ENCODE measurements around the gene CDSN. TPM values are rescaled to one million over a fixed set of nuclear protein-coding genes. Genes with fewer than 3 reads are reported as not detected.

Gene CDSN
- total and polyA plus RNA-seq, 2 donors (not counting 1 experiment from before 2014, with no cell fraction given), result not detected

DNA sequence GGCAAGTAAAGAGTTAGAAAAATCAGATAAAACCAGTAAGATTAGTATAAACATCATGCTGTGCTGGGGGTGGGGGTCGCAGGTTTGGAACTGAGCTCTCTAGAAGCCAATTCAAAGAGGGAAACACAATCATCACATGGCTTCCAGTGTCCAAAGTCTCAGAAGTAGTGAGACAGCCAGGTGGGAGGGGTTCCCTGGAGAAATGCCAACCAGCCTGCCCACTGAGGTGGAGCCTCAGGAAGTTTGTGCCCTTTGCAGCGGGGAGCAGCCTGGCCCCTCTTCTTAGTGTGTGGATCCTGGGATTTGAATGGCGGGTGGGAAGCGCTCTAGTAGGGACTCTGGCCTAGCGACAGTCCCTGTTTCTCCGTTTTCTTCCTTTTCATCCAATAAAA lies 29.3 kb downstream of the CDSN start:
- Histone ChIP-seq H3K4me2 (ENCODE audit: extremely low read depth, insufficient read depth, low read length) (no peak overlapping the region), H3K4me1 (ENCODE audit: control insufficient read depth, extremely low read depth, insufficient read depth, low read length) (peaks cover 9% of the 10 kb centered on the region), H3K79me2 (ENCODE audit: control insufficient read depth, insufficient read depth, low read length) (no peaks in the 10 kb centered on the region), H3K4me3 (replicated peaks in 1 of 4; ENCODE audit: control extremely low read depth in 1 of 4, insufficient read depth in 1 of 4, low read depth in 3 of 4, low read length in 4 of 4) (no peak overlapping the region), H3K9ac (ENCODE audit: insufficient read depth, low read length) (no peak overlapping the region), H3K36me3 (ENCODE audit: control insufficient read depth, insufficient read depth, low read length) (no peaks in the 10 kb centered on the region), H4K20me1 (ENCODE audit: control insufficient read depth, extremely low read depth, insufficient read depth, low read length) (no peaks in the 10 kb centered on the region), H3K9me3 (ENCODE audit: control insufficient read depth, insufficient read depth, low read depth, low read length) (no peaks in the 10 kb centered on the region), H2AFZ (ENCODE audit: low read length) (no peak overlapping the region), H3K27ac (ENCODE audit: insufficient read depth, low read length) (no peak overlapping the region), H3K27me3 (ENCODE audit: control insufficient read depth, insufficient read depth, low read length) (no peaks in the 10 kb centered on the region)
- TF ChIP-seq, protein P1, sequence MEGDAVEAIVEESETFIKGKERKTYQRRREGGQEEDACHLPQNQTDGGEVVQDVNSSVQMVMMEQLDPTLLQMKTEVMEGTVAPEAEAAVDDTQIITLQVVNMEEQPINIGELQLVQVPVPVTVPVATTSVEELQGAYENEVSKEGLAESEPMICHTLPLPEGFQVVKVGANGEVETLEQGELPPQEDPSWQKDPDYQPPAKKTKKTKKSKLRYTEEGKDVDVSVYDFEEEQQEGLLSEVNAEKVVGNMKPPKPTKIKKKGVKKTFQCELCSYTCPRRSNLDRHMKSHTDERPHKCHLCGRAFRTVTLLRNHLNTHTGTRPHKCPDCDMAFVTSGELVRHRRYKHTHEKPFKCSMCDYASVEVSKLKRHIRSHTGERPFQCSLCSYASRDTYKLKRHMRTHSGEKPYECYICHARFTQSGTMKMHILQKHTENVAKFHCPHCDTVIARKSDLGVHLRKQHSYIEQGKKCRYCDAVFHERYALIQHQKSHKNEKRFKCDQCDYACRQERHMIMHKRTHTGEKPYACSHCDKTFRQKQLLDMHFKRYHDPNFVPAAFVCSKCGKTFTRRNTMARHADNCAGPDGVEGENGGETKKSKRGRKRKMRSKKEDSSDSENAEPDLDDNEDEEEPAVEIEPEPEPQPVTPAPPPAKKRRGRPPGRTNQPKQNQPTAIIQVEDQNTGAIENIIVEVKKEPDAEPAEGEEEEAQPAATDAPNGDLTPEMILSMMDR (conservative IDR thresholded peaks at IDR 0.05 in 1 of 2, IDR thresholded peaks at IDR 0.05 in 1 of 2; ENCODE audit: low read depth in 1 of 2, low read length in 2 of 2), result no peak
- no peak for TF ChIP-seq EZH2 (IDR thresholded peaks at IDR 0.05; ENCODE audit: low read length, missing control alignments)
- no peak for DNase-seq (ENCODE audit: low read depth in 2 of 2)

DNA sequence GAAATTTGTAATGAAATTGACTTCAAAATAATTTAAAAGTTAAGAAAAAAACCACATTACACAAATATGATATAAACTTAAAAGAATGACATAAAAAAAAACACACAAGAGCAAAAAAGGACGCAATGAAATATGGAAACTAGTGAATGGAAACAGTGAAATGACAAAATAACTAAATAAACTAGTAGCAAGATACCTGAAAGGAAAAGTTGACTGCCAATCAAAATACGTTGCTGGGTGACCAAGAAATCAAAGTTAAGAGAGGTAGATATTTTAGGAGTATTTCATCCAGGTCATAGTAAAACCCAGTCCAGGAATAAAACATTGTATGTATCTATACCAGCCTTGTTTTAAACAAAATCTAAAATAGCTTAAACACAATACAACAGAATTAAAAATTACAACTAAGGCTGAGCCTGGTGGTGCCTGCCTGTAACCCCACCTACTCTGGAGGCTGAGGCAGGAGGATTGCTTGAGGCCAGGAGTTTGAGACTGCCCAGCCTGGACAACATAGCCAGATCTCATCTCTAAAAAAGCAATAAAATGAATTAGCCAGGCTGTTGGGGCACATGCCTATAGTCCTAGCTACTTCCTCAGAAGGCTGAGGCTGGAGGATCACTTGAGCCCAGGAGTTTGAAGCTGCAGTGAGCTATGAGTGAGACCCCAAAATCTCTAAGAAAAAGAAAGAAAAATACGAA lies 29.8 kb downstream of the CDSN start:
- no peak for DNase-seq (ENCODE audit: low read depth in 2 of 2)

DNA sequence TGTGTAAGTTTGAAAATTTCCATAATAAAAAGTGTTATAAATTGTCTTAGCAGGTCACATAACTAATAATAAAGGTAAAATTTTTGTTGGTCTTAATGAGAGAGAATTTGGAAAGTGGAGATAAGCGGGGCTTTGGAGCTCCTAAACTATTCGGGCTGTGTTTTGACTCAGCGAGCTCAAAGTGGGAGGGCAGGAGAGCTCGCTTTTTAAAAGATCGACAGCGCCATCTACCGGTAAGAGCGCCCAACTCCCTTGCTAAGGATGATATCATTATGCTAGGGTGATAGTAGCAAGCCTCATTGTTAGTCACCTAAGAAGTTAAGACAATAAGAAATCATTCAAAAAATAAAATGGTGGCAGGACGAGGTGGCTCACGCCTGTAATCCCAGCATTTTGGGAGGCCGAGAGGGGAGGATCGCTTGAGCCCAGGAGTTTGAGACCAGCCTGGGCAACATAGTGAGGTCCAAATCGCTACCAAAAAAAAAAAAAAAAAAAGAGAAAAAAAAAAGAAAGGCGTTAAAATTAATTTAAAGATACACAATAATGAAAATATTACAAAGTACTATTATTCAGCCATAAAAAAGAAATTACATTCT lies 32.7 kb downstream of the CDSN start:
- Histone ChIP-seq H4K20me1 (ENCODE audit: control insufficient read depth, extremely low read depth, insufficient read depth, low read length) (no peaks in the 10 kb centered on the region), H3K9ac (ENCODE audit: insufficient read depth, low read length) (no peak overlapping the region), H3K79me2 (ENCODE audit: control insufficient read depth, insufficient read depth, low read length) (no peaks in the 10 kb centered on the region), H3K27ac (ENCODE audit: insufficient read depth, low read length) (no peak overlapping the region), H3K4me2 (ENCODE audit: extremely low read depth, insufficient read depth, low read length) (peak overlapping the region; percentile 6), H3K9me3 (ENCODE audit: control insufficient read depth, insufficient read depth, low read depth, low read length) (no peaks in the 10 kb centered on the region), H2AFZ (ENCODE audit: low read length) (no peak overlapping the region), H3K36me3 (ENCODE audit: control insufficient read depth, insufficient read depth, low read length) (no peaks in the 10 kb centered on the region), H3K27me3 (ENCODE audit: control insufficient read depth, insufficient read depth, low read length) (no peaks in the 10 kb centered on the region), H3K4me1 (ENCODE audit: control insufficient read depth, extremely low read depth, insufficient read depth, low read length) (peaks cover 12% of the 10 kb centered on the region), H3K4me3 (replicated peaks in 1 of 4; ENCODE audit: control extremely low read depth in 1 of 4, insufficient read depth in 1 of 4, low read depth in 3 of 4, low read length in 4 of 4) (no peak overlapping the region)
- TF ChIP-seq, protein P1 (conservative IDR thresholded peaks at IDR 0.05 in 1 of 2, IDR thresholded peaks at IDR 0.05 in 1 of 2; ENCODE audit: low read depth in 1 of 2, low read length in 2 of 2), result peak; percentile 71
- no peak for TF ChIP-seq EZH2 (IDR thresholded peaks at IDR 0.05; ENCODE audit: low read length, missing control alignments)
- DNase-seq (ENCODE audit: low read depth in 2 of 2), result peak; percentile 77 to 84

More for the DNA sequence above, 29.8 kb downstream of the CDSN start:
- H2AFZ ChIP-seq (ENCODE audit: low read length), result no peak overlapping the region
- no peaks in the 10 kb centered on the region for H3K27me3 ChIP-seq (ENCODE audit: control insufficient read depth, insufficient read depth, low read length)
- no peaks in the 10 kb centered on the region for H3K9me3 ChIP-seq (ENCODE audit: control insufficient read depth, insufficient read depth, low read depth, low read length)
- no peaks in the 10 kb centered on the region for H3K36me3 ChIP-seq (ENCODE audit: control insufficient read depth, insufficient read depth, low read length)
- no peak overlapping the region for H3K27ac ChIP-seq (ENCODE audit: insufficient read depth, low read length)
- no peak overlapping the region for H3K4me3 ChIP-seq (replicated peaks in 1 of 4; ENCODE audit: control extremely low read depth in 1 of 4, insufficient read depth in 1 of 4, low read depth in 3 of 4, low read length in 4 of 4)
- no peak for TF ChIP-seq EZH2 (IDR thresholded peaks at IDR 0.05; ENCODE audit: low read length, missing control alignments)
- TF ChIP-seq, protein P1 (conservative IDR thresholded peaks at IDR 0.05 in 1 of 2, IDR thresholded peaks at IDR 0.05 in 1 of 2; ENCODE audit: low read depth in 1 of 2, low read length in 2 of 2), result no peak
- no peaks in the 10 kb centered on the region for H4K20me1 ChIP-seq (ENCODE audit: control insufficient read depth, extremely low read depth, insufficient read depth, low read length)
- no peaks in the 10 kb centered on the region for H3K79me2 ChIP-seq (ENCODE audit: control insufficient read depth, insufficient read depth, low read length)
- H3K9ac ChIP-seq (ENCODE audit: insufficient read depth, low read length), result no peak overlapping the region
- peaks cover 9% of the 10 kb centered on the region for H3K4me1 ChIP-seq (ENCODE audit: control insufficient read depth, extremely low read depth, insufficient read depth, low read length)
- no peak overlapping the region for H3K4me2 ChIP-seq (ENCODE audit: extremely low read depth, insufficient read depth, low read length)
